Measurements from ENCODE around the gene PRRG3. TPM values are rescaled to one million over a fixed set of nuclear protein-coding genes. Genes with fewer than 3 reads are reported as not detected.

PRRG3 gene
- total RNA-seq, 5 donors from 2014 or later (not counting 1 experiment from before 2014, with no cell fraction given), result not detected

GRCh38 chrX:151734446-151734845, 39.2 kb downstream of the PRRG3 start, which contains the start of gene CNGA2:
CNGA2 (plus strand) TSS chrX:151734746; CDS start chrX:151738484, 3,738 bp downstream.
- ATAC-seq (replicated peaks in 1 of 4) (no peak), DNase-seq (no peak)
- Mint-ChIP-seq H3K27me3 (peaks cover 15 to 39% of the 10 kb centered on the region in 2 donors), H3K9me3 (no peaks in the 10 kb centered on the region), H3K27ac (no peak within 1 kb of the TSS), H3K36me3 (no peaks in the 10 kb centered on the region), H3K4me3 (no peak within 1 kb of the TSS), H3K4me1 (no peaks in the 10 kb centered on the region)
- WGBS (ENCODE audit: insufficient coverage), result no CpG with 5 or more reads among the region's 4 CpGs
- Histone ChIP-seq H3K36me3 (ENCODE audit: control insufficient read depth in 2 of 2, extremely low read depth in 1 of 2, insufficient read depth in 1 of 2, low read length in 1 of 2) (no peaks in the 10 kb centered on the region), H3K9me3 (no peaks in the 10 kb centered on the region), H3K27me3 (replicated peaks in 1 of 2; ENCODE audit: control insufficient read depth in 2 of 2, extremely low read depth in 1 of 2, insufficient read depth in 2 of 2, low read length in 1 of 2) (peaks cover 0 to 8% of the 10 kb centered on the region in 2 experiments), H3K4me1 (ENCODE audit: control insufficient read depth in 1 of 2, extremely low read depth in 1 of 2, insufficient read depth in 2 of 2, low read length in 2 of 2) (no peaks in the 10 kb centered on the region), H3K4me3 (ENCODE audit: control insufficient read depth in 1 of 2, extremely low read depth in 1 of 2, low read length in 1 of 2) (no peak within 1 kb of the TSS), H3K27ac (ENCODE audit: low read length) (no peak within 1 kb of the TSS)
- ChIA-PET POLR2A (no interaction called here), CTCF (no interaction called here)

GRCh38 chrX:151735219-151735618, 40.0 kb downstream of the PRRG3 start:
- Mint-ChIP-seq H3K4me3 (no peak overlapping the region), H3K27ac (no peak overlapping the region), H3K4me1 (no peaks in the 10 kb centered on the region), H3K27me3 (peaks cover 15 to 44% of the 10 kb centered on the region in 2 donors), H3K36me3 (no peaks in the 10 kb centered on the region), H3K9me3 (no peaks in the 10 kb centered on the region)
- ATAC-seq (replicated peaks in 1 of 4) (no peak), DNase-seq (no peak)
- H3K4me1 ChIP-seq (ENCODE audit: control insufficient read depth in 1 of 2, extremely low read depth in 1 of 2, insufficient read depth in 2 of 2, low read length in 2 of 2), result no peaks in the 10 kb centered on the region
- no peaks in the 10 kb centered on the region for H3K36me3 ChIP-seq (ENCODE audit: control insufficient read depth in 2 of 2, extremely low read depth in 1 of 2, insufficient read depth in 1 of 2, low read length in 1 of 2)
- H3K27me3 ChIP-seq (replicated peaks in 1 of 2; ENCODE audit: control insufficient read depth in 2 of 2, extremely low read depth in 1 of 2, insufficient read depth in 2 of 2, low read length in 1 of 2), result peaks cover 0 to 6% of the 10 kb centered on the region in 2 experiments
- H3K27ac ChIP-seq (ENCODE audit: low read length), result no peak overlapping the region
- CTCF ChIA-PET, result no interaction called here
- WGBS (ENCODE audit: insufficient coverage), result no CpG with 5 or more reads among the region's 2 CpGs
- H3K9me3 ChIP-seq, result no peaks in the 10 kb centered on the region
- no peak overlapping the region for H3K4me3 ChIP-seq (ENCODE audit: control insufficient read depth in 1 of 2, extremely low read depth in 1 of 2, low read length in 1 of 2)
- POLR2A ChIA-PET, result no interaction called here

- Histone ChIP-seq H3K9me3 (no peaks in the 10 kb centered on the region), H3K4me1 (ENCODE audit: control insufficient read depth in 1 of 2, extremely low read depth in 1 of 2, insufficient read depth in 2 of 2, low read length in 2 of 2) (no peaks in the 10 kb centered on the region), H3K27ac (ENCODE audit: low read length) (no peak overlapping the region), H3K4me3 (ENCODE audit: control insufficient read depth in 1 of 2, extremely low read depth in 1 of 2, low read length in 1 of 2) (no peak overlapping the region), H3K27me3 (replicated peaks in 1 of 2; ENCODE audit: control insufficient read depth in 2 of 2, extremely low read depth in 1 of 2, insufficient read depth in 2 of 2, low read length in 1 of 2) (peaks cover 0 to 6% of the 10 kb centered on the region in 2 experiments), H3K36me3 (ENCODE audit: control insufficient read depth in 2 of 2, extremely low read depth in 1 of 2, insufficient read depth in 1 of 2, low read length in 1 of 2) (no peaks in the 10 kb centered on the region)
- Mint-ChIP-seq H3K27ac (no peak overlapping the region), H3K4me3 (no peak overlapping the region), H3K4me1 (no peaks in the 10 kb centered on the region), H3K36me3 (no peaks in the 10 kb centered on the region), H3K9me3 (no peaks in the 10 kb centered on the region), H3K27me3 (peaks cover 15 to 40% of the 10 kb centered on the region in 2 donors)
- POLR2A ChIA-PET, result interaction anchor here in 1 of 2 donors (0.6 kb wide), 1 partner anchor 276 kb away, joined by 4 read pairs; no protein-coding TSS in a partner anchor
- ATAC-seq (replicated peaks in 1 of 4) (no peak), DNase-seq (no peak)
- WGBS (ENCODE audit: insufficient coverage), result 90% methylated on average over 4 of the region's 6 CpGs
- CTCF ChIA-PET, result no interaction called here
These were observed 41.4 kb downstream of the PRRG3 start for GRCh38 chrX:151736685-151737084.

- WGBS (ENCODE audit: insufficient coverage), result no CpG with 5 or more reads among the region's 5 CpGs
- no peaks in the 10 kb centered on the region for H3K4me1 Mint-ChIP-seq
- Histone ChIP-seq H3K27me3 (replicated peaks in 1 of 2; ENCODE audit: control insufficient read depth in 2 of 2, extremely low read depth in 1 of 2, insufficient read depth in 2 of 2, low read length in 1 of 2) (peaks cover 0 to 6% of the 10 kb centered on the region in 2 experiments), H3K4me3 (ENCODE audit: control insufficient read depth in 1 of 2, extremely low read depth in 1 of 2, low read length in 1 of 2) (no peak overlapping the region), H3K27ac (ENCODE audit: low read length) (no peak overlapping the region), H3K36me3 (ENCODE audit: control insufficient read depth in 2 of 2, extremely low read depth in 1 of 2, insufficient read depth in 1 of 2, low read length in 1 of 2) (no peaks in the 10 kb centered on the region), H3K9me3 (no peaks in the 10 kb centered on the region), H3K4me1 (ENCODE audit: control insufficient read depth in 1 of 2, extremely low read depth in 1 of 2, insufficient read depth in 2 of 2, low read length in 2 of 2) (no peaks in the 10 kb centered on the region)
- ChIA-PET CTCF (interaction anchor here in 1 of 2 donors (0.7 kb wide), 1 partner anchor 16 kb away, joined by 10 read pairs; no protein-coding TSS in a partner anchor), POLR2A (interaction anchor here in 1 of 2 donors (0.6 kb wide), 1 partner anchor 275 kb away, joined by 4 read pairs; no protein-coding TSS in a partner anchor)
- ATAC-seq (replicated peaks in 1 of 4) (no peak), DNase-seq (no peak)
- no peak overlapping the region for H3K4me3 Mint-ChIP-seq
- peaks cover 11 to 33% of the 10 kb centered on the region in 2 donors for H3K27me3 Mint-ChIP-seq
- no peaks in the 10 kb centered on the region for H3K36me3 Mint-ChIP-seq
- H3K27ac Mint-ChIP-seq, result no peak overlapping the region
- no peaks in the 10 kb centered on the region for H3K9me3 Mint-ChIP-seq
These were observed 42.2 kb downstream of the PRRG3 start for GRCh38 chrX:151737494-151737893.

GRCh38 chrX:151738751-151739150, 43.5 kb downstream of the PRRG3 start:
- ATAC-seq (replicated peaks in 1 of 4), result no peak
- CTCF ChIA-PET, result no interaction called here
- Histone ChIP-seq H3K4me3 (ENCODE audit: control insufficient read depth in 1 of 2, extremely low read depth in 1 of 2, low read length in 1 of 2) (no peak overlapping the region), H3K36me3 (ENCODE audit: control insufficient read depth in 2 of 2, extremely low read depth in 1 of 2, insufficient read depth in 1 of 2, low read length in 1 of 2) (no peaks in the 10 kb centered on the region), H3K27me3 (replicated peaks in 1 of 2; ENCODE audit: control insufficient read depth in 2 of 2, extremely low read depth in 1 of 2, insufficient read depth in 2 of 2, low read length in 1 of 2) (peaks cover 0 to 6% of the 10 kb centered on the region in 2 experiments), H3K27ac (ENCODE audit: low read length) (no peak overlapping the region), H3K9me3 (no peaks in the 10 kb centered on the region), H3K4me1 (ENCODE audit: control insufficient read depth in 1 of 2, extremely low read depth in 1 of 2, insufficient read depth in 2 of 2, low read length in 2 of 2) (no peaks in the 10 kb centered on the region)
- Mint-ChIP-seq H3K9me3 (no peaks in the 10 kb centered on the region), H3K4me3 (no peak overlapping the region), H3K27ac (no peak overlapping the region), H3K4me1 (no peaks in the 10 kb centered on the region), H3K27me3 (peaks cover 11 to 34% of the 10 kb centered on the region in 2 donors), H3K36me3 (no peaks in the 10 kb centered on the region)
- 60% methylated on average over 1 of the region's 7 CpGs for WGBS (ENCODE audit: insufficient coverage)
- no peak for DNase-seq
- POLR2A ChIA-PET, result no interaction called here

GRCh38 chrX:151741606-151742005, 46.3 kb downstream of the PRRG3 start:
- Histone ChIP-seq H3K27ac (ENCODE audit: low read length) (no peak overlapping the region), H3K36me3 (ENCODE audit: control insufficient read depth in 2 of 2, extremely low read depth in 1 of 2, insufficient read depth in 1 of 2, low read length in 1 of 2) (no peaks in the 10 kb centered on the region), H3K4me1 (ENCODE audit: control insufficient read depth in 1 of 2, extremely low read depth in 1 of 2, insufficient read depth in 2 of 2, low read length in 2 of 2) (no peaks in the 10 kb centered on the region), H3K9me3 (no peaks in the 10 kb centered on the region), H3K4me3 (ENCODE audit: control insufficient read depth in 1 of 2, extremely low read depth in 1 of 2, low read length in 1 of 2) (no peak overlapping the region), H3K27me3 (replicated peaks in 1 of 2; ENCODE audit: control insufficient read depth in 2 of 2, extremely low read depth in 1 of 2, insufficient read depth in 2 of 2, low read length in 1 of 2) (peaks cover 0 to 6% of the 10 kb centered on the region in 2 experiments)
- no peak overlapping the region for H3K27ac Mint-ChIP-seq
- CTCF ChIA-PET, result no interaction called here
- POLR2A ChIA-PET, result no interaction called here
- ATAC-seq (replicated peaks in 1 of 4) (no peak), DNase-seq (peak in 1 of 35 experiments; percentile 3)
- no peaks in the 10 kb centered on the region for H3K4me1 Mint-ChIP-seq
- 60% methylated on average over 2 of the region's 4 CpGs for WGBS (ENCODE audit: insufficient coverage)
- H3K4me3 Mint-ChIP-seq, result no peak overlapping the region
- H3K27me3 Mint-ChIP-seq, result peaks cover 0 to 16% of the 10 kb centered on the region in 2 donors
- no peaks in the 10 kb centered on the region for H3K9me3 Mint-ChIP-seq
- H3K36me3 Mint-ChIP-seq, result no peaks in the 10 kb centered on the region
